Activated naive CD4-positive, alpha-beta T cell treated with anti-CD3 and anti-CD28 coated beads, Interleukin-2, amount 50 U/mL, for 24 hours (primary cell): ENCODE measurements around the gene MEA1.

ENCODE experiments used
- H3K27ac Mint-ChIP-seq: one replicate; pipeline ENCODE4 v1.8.0; 2021; ENCODE audit warnings: mild to moderate bottlenecking, mixed read lengths
- H3K27me3 Mint-ChIP-seq: one replicate; pipeline ENCODE4 v1.8.0; 2021; ENCODE audit warnings: mixed read lengths
- H3K36me3 Mint-ChIP-seq: one replicate; pipeline ENCODE4 v1.8.0; 2021; ENCODE audit warnings: mixed read lengths
- H3K4me1 Mint-ChIP-seq: one replicate; pipeline ENCODE4 v1.8.0; 2021; ENCODE audit warnings: mixed read lengths
- H3K4me3 Mint-ChIP-seq: one replicate; pipeline ENCODE4 v1.8.0; 2021; ENCODE audit warnings: mild to moderate bottlenecking, mixed read lengths
- H3K9me3 Mint-ChIP-seq: one replicate; pipeline ENCODE4 v1.8.0; 2021; ENCODE audit warnings: mixed read lengths

MEA1 gene

GRCh38 chr6:43013843-43014433, at the start of gene MEA1, which contains the start of gene KLHDC3:
TSS of gene MEA1 (minus strand) at chr6:43013946. CDS start at chr6:43013813, 133 bp downstream.
TSS of gene KLHDC3 (plus strand) at chr6:43014249. CDS start at chr6:43017193, 2,944 bp downstream.
- Mint-ChIP-seq H3K27ac (peak within 1 kb of the TSS; percentile 96), H3K27me3 (no peaks in the 10 kb centered on the region), H3K36me3 (peaks cover 3% of the 10 kb centered on the region), H3K4me3 (peak within 1 kb of the TSS; percentile 94), H3K9me3 (no peaks in the 10 kb centered on the region), H3K4me1 (peaks cover 76% of the 10 kb centered on the region)

GRCh38 chr6:43062818-43063217, 49.1 kb upstream of the MEA1 start:
- Mint-ChIP-seq H3K27me3 (no peaks in the 10 kb centered on the region), H3K27ac (no peak overlapping the region), H3K9me3 (no peaks in the 10 kb centered on the region), H3K4me1 (peaks cover 31% of the 10 kb centered on the region), H3K36me3 (peaks cover 6% of the 10 kb centered on the region), H3K4me3 (no peak overlapping the region)

- Mint-ChIP-seq H3K4me3 (peak overlapping the region; percentile 28), H3K4me1 (peaks cover 33% of the 10 kb centered on the region), H3K27me3 (no peaks in the 10 kb centered on the region), H3K9me3 (no peaks in the 10 kb centered on the region), H3K27ac (no peak overlapping the region), H3K36me3 (peaks cover 6% of the 10 kb centered on the region)
These were observed 48.1 kb upstream of the MEA1 start for GRCh38 chr6:43061861-43062260.

- Mint-ChIP-seq H3K27ac (peak overlapping the region; percentile 39), H3K36me3 (peaks cover 8% of the 10 kb centered on the region), H3K9me3 (no peaks in the 10 kb centered on the region), H3K27me3 (no peaks in the 10 kb centered on the region), H3K4me3 (peak overlapping the region; percentile 96), H3K4me1 (peaks cover 37% of the 10 kb centered on the region)
These were observed 47.2 kb upstream of the MEA1 start for GRCh38 chr6:43060755-43061633.

GRCh38 chr6:43060034-43060754, 46.4 kb upstream of the MEA1 start:
- H3K4me3 Mint-ChIP-seq = peak overlapping the region; percentile 96
- H3K9me3 Mint-ChIP-seq = no peaks in the 10 kb centered on the region
- peak overlapping the region; percentile 99 for H3K27ac Mint-ChIP-seq
- peaks cover 4% of the 10 kb centered on the region for H3K36me3 Mint-ChIP-seq
- peaks cover 41% of the 10 kb centered on the region for H3K4me1 Mint-ChIP-seq
- H3K27me3 Mint-ChIP-seq = no peaks in the 10 kb centered on the region

- Mint-ChIP-seq H3K4me1 (peaks cover 42% of the 10 kb centered on the region), H3K27ac (peak within 1 kb of the TSS; percentile 99), H3K36me3 (peaks cover 4% of the 10 kb centered on the region)
These were observed 45.7 kb upstream of the MEA1 start, which contains the start of the genes KLC4 and MRPL2 for GRCh38 chr6:43059168-43060033. TSS of gene KLC4 (plus strand) at chr6:43059631. CDS start at chr6:43061336, 1,705 bp downstream. TSS of gene MRPL2 (minus strand) at chr6:43059434. CDS start at chr6:43059381, 53 bp downstream.

GRCh38 chr6:43058531-43058930, 44.8 kb upstream of the MEA1 start:
- peaks cover 48% of the 10 kb centered on the region for H3K4me1 Mint-ChIP-seq
- H3K36me3 Mint-ChIP-seq = peaks cover 2% of the 10 kb centered on the region
- H3K27ac Mint-ChIP-seq = peak overlapping the region; percentile 24

More at GRCh38 chr6:43059168-43060033, 45.7 kb upstream of the MEA1 start, which contains the start of the genes KLC4 and MRPL2:
- Mint-ChIP-seq H3K9me3 (no peaks in the 10 kb centered on the region), H3K4me3 (peak within 1 kb of the TSS; percentile 96), H3K27me3 (no peaks in the 10 kb centered on the region)

GRCh38 chr6:43055966-43056365, 42.2 kb upstream of the MEA1 start:
- Mint-ChIP-seq H3K36me3 (peaks cover 2% of the 10 kb centered on the region), H3K4me1 (peaks cover 65% of the 10 kb centered on the region), H3K4me3 (no peak overlapping the region), H3K9me3 (no peaks in the 10 kb centered on the region), H3K27ac (peak overlapping the region; percentile 51), H3K27me3 (no peaks in the 10 kb centered on the region)

More at GRCh38 chr6:43058531-43058930, 44.8 kb upstream of the MEA1 start:
- no peaks in the 10 kb centered on the region for H3K9me3 Mint-ChIP-seq
- no peaks in the 10 kb centered on the region for H3K27me3 Mint-ChIP-seq
- peak overlapping the region; percentile 96 for H3K4me3 Mint-ChIP-seq

- peak overlapping the region; percentile 96 for H3K27ac Mint-ChIP-seq
- H3K4me3 Mint-ChIP-seq = peak overlapping the region; percentile 96
- no peaks in the 10 kb centered on the region for H3K9me3 Mint-ChIP-seq
- H3K4me1 Mint-ChIP-seq = peaks cover 58% of the 10 kb centered on the region
- H3K27me3 Mint-ChIP-seq = no peaks in the 10 kb centered on the region
- peaks cover 4% of the 10 kb centered on the region for H3K36me3 Mint-ChIP-seq
These were observed 40.6 kb upstream of the MEA1 start for GRCh38 chr6:43054206-43054943.

GRCh38 chr6:43053545-43054205, 39.9 kb upstream of the MEA1 start, which contains the start of gene CUL7:
TSS of gene CUL7 (minus strand) at chr6:43053851. CDS start at chr6:43052788, 1,063 bp downstream.
- no peaks in the 10 kb centered on the region for H3K27me3 Mint-ChIP-seq
- H3K4me1 Mint-ChIP-seq = peaks cover 55% of the 10 kb centered on the region
- peak within 1 kb of the TSS; percentile 97 for H3K27ac Mint-ChIP-seq
- H3K36me3 Mint-ChIP-seq = peaks cover 5% of the 10 kb centered on the region
- no peaks in the 10 kb centered on the region for H3K9me3 Mint-ChIP-seq
- peak within 1 kb of the TSS; percentile 96 for H3K4me3 Mint-ChIP-seq

GRCh38 chr6:43052842-43053544, 39.2 kb upstream of the MEA1 start:
- peak overlapping the region; percentile 96 for H3K4me3 Mint-ChIP-seq
- H3K4me1 Mint-ChIP-seq = peaks cover 49% of the 10 kb centered on the region
- peak overlapping the region; percentile 97 for H3K27ac Mint-ChIP-seq
- no peaks in the 10 kb centered on the region for H3K9me3 Mint-ChIP-seq
- no peaks in the 10 kb centered on the region for H3K27me3 Mint-ChIP-seq
- H3K36me3 Mint-ChIP-seq = peaks cover 5% of the 10 kb centered on the region

GRCh38 chr6:43052225-43052841, 38.6 kb upstream of the MEA1 start:
- H3K27me3 Mint-ChIP-seq = no peaks in the 10 kb centered on the region
- H3K27ac Mint-ChIP-seq = peak overlapping the region; percentile 97
- H3K9me3 Mint-ChIP-seq = no peaks in the 10 kb centered on the region
- peaks cover 44% of the 10 kb centered on the region for H3K4me1 Mint-ChIP-seq
- peaks cover 5% of the 10 kb centered on the region for H3K36me3 Mint-ChIP-seq
- peak overlapping the region; percentile 96 for H3K4me3 Mint-ChIP-seq

GRCh38 chr6:43050981-43051380, 37.2 kb upstream of the MEA1 start:
- Mint-ChIP-seq H3K4me1 (peaks cover 40% of the 10 kb centered on the region), H3K36me3 (peaks cover 3% of the 10 kb centered on the region), H3K27me3 (no peaks in the 10 kb centered on the region), H3K27ac (peak overlapping the region; percentile 65), H3K4me3 (no peak overlapping the region), H3K9me3 (no peaks in the 10 kb centered on the region)
